ENCODE measurements around the gene RGSL1.

DNA sequence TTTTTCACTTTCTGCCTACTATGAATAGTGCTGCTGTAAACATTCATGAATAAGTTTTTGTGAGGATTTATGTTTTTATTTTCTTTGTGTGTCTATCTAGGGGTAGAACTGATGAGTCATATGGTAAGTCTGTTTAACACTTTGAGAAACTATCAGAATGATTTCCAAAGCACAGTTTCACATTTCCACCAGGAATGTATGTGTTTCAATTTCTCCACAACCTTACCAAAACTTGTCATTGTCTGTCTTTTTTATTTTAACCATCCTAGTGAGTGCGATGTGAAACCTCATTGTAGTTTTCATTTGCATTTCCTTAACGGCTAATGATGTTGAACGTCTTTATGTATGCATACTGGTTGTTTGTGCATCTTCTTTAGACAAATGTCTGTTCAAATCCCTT lies 115.6 kb downstream of the RGSL1 start:
- TF ChIP-seq, protein P1, sequence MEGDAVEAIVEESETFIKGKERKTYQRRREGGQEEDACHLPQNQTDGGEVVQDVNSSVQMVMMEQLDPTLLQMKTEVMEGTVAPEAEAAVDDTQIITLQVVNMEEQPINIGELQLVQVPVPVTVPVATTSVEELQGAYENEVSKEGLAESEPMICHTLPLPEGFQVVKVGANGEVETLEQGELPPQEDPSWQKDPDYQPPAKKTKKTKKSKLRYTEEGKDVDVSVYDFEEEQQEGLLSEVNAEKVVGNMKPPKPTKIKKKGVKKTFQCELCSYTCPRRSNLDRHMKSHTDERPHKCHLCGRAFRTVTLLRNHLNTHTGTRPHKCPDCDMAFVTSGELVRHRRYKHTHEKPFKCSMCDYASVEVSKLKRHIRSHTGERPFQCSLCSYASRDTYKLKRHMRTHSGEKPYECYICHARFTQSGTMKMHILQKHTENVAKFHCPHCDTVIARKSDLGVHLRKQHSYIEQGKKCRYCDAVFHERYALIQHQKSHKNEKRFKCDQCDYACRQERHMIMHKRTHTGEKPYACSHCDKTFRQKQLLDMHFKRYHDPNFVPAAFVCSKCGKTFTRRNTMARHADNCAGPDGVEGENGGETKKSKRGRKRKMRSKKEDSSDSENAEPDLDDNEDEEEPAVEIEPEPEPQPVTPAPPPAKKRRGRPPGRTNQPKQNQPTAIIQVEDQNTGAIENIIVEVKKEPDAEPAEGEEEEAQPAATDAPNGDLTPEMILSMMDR (IDR thresholded peaks at IDR 0.05; ENCODE audit: poor library complexity), result no peak
- TF ChIP-seq EZH2 (IDR thresholded peaks at IDR 0.05; ENCODE audit: borderline replicate concordance), result no peak
